Measurements from ENCODE around the gene TMEM131L.

TMEM131L gene

DNA sequence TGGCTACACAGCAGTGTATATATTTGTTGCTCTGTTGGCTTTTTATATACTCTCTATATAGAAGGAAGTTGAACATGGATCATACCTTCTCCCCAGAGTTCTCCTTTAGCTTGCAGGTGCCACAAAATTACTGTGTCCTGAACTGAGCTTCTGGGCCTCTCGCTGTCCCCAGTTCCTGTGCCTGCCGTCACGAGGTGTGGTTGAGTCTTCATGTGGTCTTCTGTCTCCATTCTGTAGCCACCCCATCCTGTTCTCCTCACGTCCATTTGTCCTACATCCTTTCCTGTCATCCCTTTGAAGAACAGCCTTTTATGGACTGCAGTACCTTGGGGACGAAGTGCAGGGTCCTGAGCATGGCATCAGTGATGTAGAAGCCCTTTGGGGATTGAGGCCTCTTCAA lies 14.5 kb downstream of the TMEM131L start:
- H3K4me1 ChIP-seq (ENCODE audit: control insufficient read depth, insufficient read depth, low read length), result peaks cover 17% of the 10 kb centered on the region

GRCh38 chr4:153481478-153481877 lies 15.3 kb downstream of the TMEM131L start:
- no peaks in the 10 kb centered on the region for H3K27me3 ChIP-seq (ENCODE audit: control insufficient read depth, insufficient read depth, low read length)
- H3K36me3 ChIP-seq (ENCODE audit: insufficient read depth, low read length), result no peaks in the 10 kb centered on the region
- H3K4me1 ChIP-seq (ENCODE audit: control insufficient read depth, insufficient read depth, low read length), result peaks cover 25% of the 10 kb centered on the region
- H3K4me3 ChIP-seq (ENCODE audit: low read length), result no peak overlapping the region
- H3K4me2 ChIP-seq (ENCODE audit: low read length), result no peak overlapping the region
- H3K9me3 ChIP-seq (replicated peaks; ENCODE audit: low read length), result no peaks in the 10 kb centered on the region
- H3K9ac ChIP-seq (ENCODE audit: low read depth, low read length), result no peak overlapping the region

More for the DNA sequence above, 14.5 kb downstream of the TMEM131L start:
- Histone ChIP-seq H3K9me3 (replicated peaks; ENCODE audit: low read length) (no peaks in the 10 kb centered on the region), H3K9ac (ENCODE audit: low read depth, low read length) (no peak overlapping the region), H3K4me3 (ENCODE audit: low read length) (no peak overlapping the region), H3K27me3 (ENCODE audit: control insufficient read depth, insufficient read depth, low read length) (no peaks in the 10 kb centered on the region), H3K36me3 (ENCODE audit: insufficient read depth, low read length) (no peaks in the 10 kb centered on the region), H3K4me2 (ENCODE audit: low read length) (no peak overlapping the region)

GRCh38 chr4:153483432-153484418 lies 17.6 kb downstream of the TMEM131L start:
- peak overlapping the region; percentile 61 for H3K4me2 ChIP-seq (ENCODE audit: low read length)
- H3K27me3 ChIP-seq (ENCODE audit: control insufficient read depth, insufficient read depth, low read length), result no peaks in the 10 kb centered on the region
- peak overlapping the region; percentile 22 for H3K4me3 ChIP-seq (ENCODE audit: low read length)
- no peaks in the 10 kb centered on the region for H3K9me3 ChIP-seq (replicated peaks; ENCODE audit: low read length)
- H3K9ac ChIP-seq (ENCODE audit: low read depth, low read length), result peak overlapping the region; percentile 11
- H3K4me1 ChIP-seq (ENCODE audit: control insufficient read depth, insufficient read depth, low read length), result peaks cover 42% of the 10 kb centered on the region
- no peaks in the 10 kb centered on the region for H3K36me3 ChIP-seq (ENCODE audit: insufficient read depth, low read length)

DNA sequence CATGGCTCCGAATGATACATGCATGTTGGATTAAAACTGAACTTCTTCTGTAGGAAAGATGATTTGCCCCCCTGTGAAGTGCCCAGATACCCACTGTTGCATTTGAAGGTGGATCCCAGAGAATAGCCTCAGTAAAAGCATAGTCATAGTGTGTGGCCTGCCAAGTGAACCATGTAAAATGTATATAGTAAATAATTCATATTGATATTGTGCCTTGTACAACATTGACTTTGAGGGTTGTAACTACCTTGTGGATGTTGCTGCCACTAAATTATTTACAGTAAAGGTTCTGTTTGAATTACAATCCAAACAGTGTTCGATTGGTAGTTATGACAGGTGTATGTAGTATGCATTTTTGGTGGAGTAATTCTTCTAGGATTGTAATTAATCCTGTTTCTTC lies 19.2 kb downstream of the TMEM131L start:
- no peaks in the 10 kb centered on the region for H3K27me3 ChIP-seq (ENCODE audit: control insufficient read depth, insufficient read depth, low read length)
- no peaks in the 10 kb centered on the region for H3K9me3 ChIP-seq (replicated peaks; ENCODE audit: low read length)
- H3K36me3 ChIP-seq (ENCODE audit: insufficient read depth, low read length), result no peaks in the 10 kb centered on the region
- H3K4me1 ChIP-seq (ENCODE audit: control insufficient read depth, insufficient read depth, low read length), result peaks cover 57% of the 10 kb centered on the region
- H3K9ac ChIP-seq (ENCODE audit: low read depth, low read length), result no peak overlapping the region
- no peak overlapping the region for H3K4me2 ChIP-seq (ENCODE audit: low read length)
- H3K4me3 ChIP-seq (ENCODE audit: low read length), result no peak overlapping the region

DNA sequence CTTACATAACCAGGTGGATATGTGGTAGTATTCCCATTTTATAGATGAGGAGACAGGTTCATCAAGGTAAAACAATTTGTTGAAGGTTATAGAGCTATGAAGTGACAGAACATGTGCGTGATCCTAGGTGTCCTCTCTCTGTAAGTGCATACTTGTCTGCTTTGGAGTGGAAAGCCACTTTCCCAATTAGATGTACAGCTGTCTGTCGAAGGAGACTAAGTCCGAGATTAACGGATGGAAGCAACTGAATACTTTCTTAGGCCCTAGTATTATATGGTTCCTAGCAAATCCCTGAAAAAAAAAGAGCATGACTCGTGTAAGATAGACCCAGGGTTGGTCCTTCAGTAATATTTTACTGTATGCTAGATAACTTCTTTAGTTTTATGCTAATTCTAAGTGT lies 19.7 kb downstream of the TMEM131L start:
- peak overlapping the region; percentile 45 for H3K4me2 ChIP-seq (ENCODE audit: low read length)
- no peaks in the 10 kb centered on the region for H3K36me3 ChIP-seq (ENCODE audit: insufficient read depth, low read length)
- H3K4me1 ChIP-seq (ENCODE audit: control insufficient read depth, insufficient read depth, low read length), result peaks cover 57% of the 10 kb centered on the region
- peak overlapping the region; percentile 41 for H3K9ac ChIP-seq (ENCODE audit: low read depth, low read length)
- no peaks in the 10 kb centered on the region for H3K9me3 ChIP-seq (replicated peaks; ENCODE audit: low read length)
- no peaks in the 10 kb centered on the region for H3K27me3 ChIP-seq (ENCODE audit: control insufficient read depth, insufficient read depth, low read length)
- no peak overlapping the region for H3K4me3 ChIP-seq (ENCODE audit: low read length)

- Histone ChIP-seq H3K27me3 (ENCODE audit: control insufficient read depth, insufficient read depth, low read length) (no peaks in the 10 kb centered on the region), H3K9me3 (replicated peaks; ENCODE audit: low read length) (no peaks in the 10 kb centered on the region), H3K4me1 (ENCODE audit: control insufficient read depth, insufficient read depth, low read length) (peaks cover 57% of the 10 kb centered on the region), H3K36me3 (ENCODE audit: insufficient read depth, low read length) (no peaks in the 10 kb centered on the region), H3K4me3 (ENCODE audit: low read length) (peak overlapping the region; percentile 8), H3K4me2 (ENCODE audit: low read length) (peak overlapping the region; percentile 45), H3K9ac (ENCODE audit: low read depth, low read length) (peak overlapping the region; percentile 41)
Observed at GRCh38 chr4:153486281-153487151, 20.4 kb downstream of the TMEM131L start.

DNA sequence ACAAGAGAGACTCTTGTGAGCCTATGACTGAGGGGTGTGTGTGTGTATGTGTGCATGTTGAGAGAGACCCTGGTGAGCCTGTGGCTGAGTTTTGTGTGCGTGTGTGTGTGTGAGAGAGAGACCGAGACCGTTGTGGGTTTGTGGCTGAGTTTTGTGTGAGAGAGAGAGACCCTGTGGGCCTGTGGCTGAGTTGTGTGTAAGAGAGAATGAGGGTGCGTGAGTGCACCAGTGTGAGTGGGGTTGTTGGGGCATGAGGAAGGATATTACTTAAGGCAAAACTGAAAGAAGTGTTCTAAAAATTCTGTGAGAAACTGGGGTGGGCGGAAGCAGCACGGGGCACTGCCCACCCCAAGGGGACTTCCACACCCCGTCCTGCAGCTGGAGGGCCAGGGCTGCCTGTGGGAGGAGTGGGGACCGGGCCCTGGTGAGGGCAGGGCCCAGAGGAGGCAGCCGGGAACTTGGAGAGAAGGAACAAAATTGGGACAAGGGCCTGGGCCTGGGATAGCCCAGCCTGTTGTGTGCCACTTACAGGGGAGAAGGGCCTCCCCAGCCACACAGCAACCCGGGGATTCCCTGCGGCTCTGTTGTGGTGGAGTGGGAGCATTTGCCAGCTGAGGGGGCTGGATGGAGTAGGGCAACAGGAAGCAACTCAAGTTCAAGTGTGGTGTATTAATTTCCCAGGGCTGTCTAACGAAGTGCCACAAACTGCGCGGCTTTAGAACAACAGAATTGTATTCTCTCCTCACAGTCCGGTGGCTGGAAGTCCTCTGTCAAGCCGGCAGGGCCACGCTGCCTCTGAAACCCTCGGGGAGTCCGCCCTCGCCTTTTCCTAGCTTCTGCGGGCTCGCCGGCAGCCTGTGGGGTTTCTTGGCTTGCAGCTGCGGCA lies 22.1 kb downstream of the TMEM131L start:
- Histone ChIP-seq H3K4me2 (ENCODE audit: low read length) (peak overlapping the region; percentile 63), H3K4me3 (ENCODE audit: low read length) (peak overlapping the region; percentile 28), H3K9me3 (replicated peaks; ENCODE audit: low read length) (no peaks in the 10 kb centered on the region)

DNA sequence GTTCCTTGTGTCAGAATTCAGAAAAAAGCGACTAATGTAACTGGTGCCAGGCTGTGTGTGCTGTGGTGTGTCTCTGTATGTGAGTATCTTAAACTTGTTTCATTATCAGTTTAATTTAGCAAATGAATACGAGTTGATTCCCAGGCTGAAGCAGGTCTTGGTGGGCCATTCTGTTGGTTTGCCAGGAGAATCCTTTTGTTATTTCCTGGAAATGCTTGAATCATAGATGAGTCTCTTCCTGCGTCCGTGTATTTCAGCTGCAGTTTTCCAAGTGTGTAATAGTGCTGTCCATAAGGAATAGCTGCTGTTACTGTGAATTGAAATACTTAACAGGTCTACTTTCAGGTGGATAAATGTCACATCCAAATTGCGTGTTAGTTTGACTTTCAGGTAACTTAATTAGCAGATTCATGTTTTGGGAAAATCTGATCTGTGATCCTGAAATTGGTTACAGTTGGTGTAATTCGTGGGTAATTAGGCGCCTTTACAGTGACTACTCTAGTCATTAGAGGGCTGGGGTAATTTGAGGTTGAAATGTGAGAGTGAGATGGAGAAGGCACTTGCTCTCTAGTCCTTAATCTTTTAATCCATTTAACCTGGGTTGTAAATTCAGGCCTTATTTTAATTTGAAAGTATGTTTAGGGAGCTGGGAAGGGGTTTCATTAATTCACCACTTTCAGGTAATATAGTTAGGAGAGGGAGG lies 23.8 kb downstream of the TMEM131L start:
- Histone ChIP-seq H3K36me3 (ENCODE audit: insufficient read depth, low read length) (no peaks in the 10 kb centered on the region), H3K9ac (ENCODE audit: low read depth, low read length) (no peak overlapping the region), H3K4me3 (ENCODE audit: low read length) (no peak overlapping the region), H3K27me3 (ENCODE audit: control insufficient read depth, insufficient read depth, low read length) (no peaks in the 10 kb centered on the region), H3K9me3 (replicated peaks; ENCODE audit: low read length) (no peaks in the 10 kb centered on the region), H3K4me1 (ENCODE audit: control insufficient read depth, insufficient read depth, low read length) (peaks cover 47% of the 10 kb centered on the region), H3K4me2 (ENCODE audit: low read length) (no peak overlapping the region)

More for the DNA sequence above, 22.1 kb downstream of the TMEM131L start:
- H3K27me3 ChIP-seq (ENCODE audit: control insufficient read depth, insufficient read depth, low read length), result no peaks in the 10 kb centered on the region
- H3K9ac ChIP-seq (ENCODE audit: low read depth, low read length), result peak overlapping the region; percentile 51
- peaks cover 56% of the 10 kb centered on the region for H3K4me1 ChIP-seq (ENCODE audit: control insufficient read depth, insufficient read depth, low read length)
- no peaks in the 10 kb centered on the region for H3K36me3 ChIP-seq (ENCODE audit: insufficient read depth, low read length)

GRCh38 chr4:153490985-153491483 lies 24.9 kb downstream of the TMEM131L start:
- Histone ChIP-seq H3K9me3 (replicated peaks; ENCODE audit: low read length) (no peaks in the 10 kb centered on the region), H3K4me2 (ENCODE audit: low read length) (no peak overlapping the region), H3K4me3 (ENCODE audit: low read length) (no peak overlapping the region), H3K36me3 (ENCODE audit: insufficient read depth, low read length) (no peaks in the 10 kb centered on the region), H3K9ac (ENCODE audit: low read depth, low read length) (no peak overlapping the region), H3K4me1 (ENCODE audit: control insufficient read depth, insufficient read depth, low read length) (peaks cover 42% of the 10 kb centered on the region), H3K27me3 (ENCODE audit: control insufficient read depth, insufficient read depth, low read length) (no peaks in the 10 kb centered on the region)

DNA sequence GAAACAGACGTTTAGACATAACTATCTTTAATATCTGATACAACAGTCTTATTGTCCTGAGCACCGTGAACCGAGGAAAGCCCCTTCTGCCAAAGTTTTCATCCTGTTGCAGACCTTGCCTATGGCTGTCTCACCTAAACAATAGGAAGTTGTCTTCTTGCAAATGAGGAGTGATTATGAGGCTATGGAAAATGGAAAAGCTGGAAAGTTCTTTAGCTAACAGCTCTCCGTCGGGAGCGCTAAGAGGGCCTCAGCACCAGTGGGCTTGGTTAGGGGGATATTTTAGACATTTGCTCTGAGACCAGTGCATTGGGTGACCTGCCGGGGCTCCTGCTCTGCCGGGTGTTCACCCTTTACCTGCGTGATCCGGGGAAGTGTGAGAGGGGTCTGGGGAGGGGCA lies 28.4 kb downstream of the TMEM131L start:
- Histone ChIP-seq H3K4me2 (ENCODE audit: low read length) (no peak overlapping the region), H3K9ac (ENCODE audit: low read depth, low read length) (no peak overlapping the region), H3K4me3 (ENCODE audit: low read length) (no peak overlapping the region), H3K4me1 (ENCODE audit: control insufficient read depth, insufficient read depth, low read length) (peaks cover 32% of the 10 kb centered on the region), H3K27me3 (ENCODE audit: control insufficient read depth, insufficient read depth, low read length) (no peaks in the 10 kb centered on the region), H3K36me3 (ENCODE audit: insufficient read depth, low read length) (no peaks in the 10 kb centered on the region), H3K9me3 (replicated peaks; ENCODE audit: low read length) (no peaks in the 10 kb centered on the region)

Data from skeletal muscle satellite cell (primary cell).